HG03066 (cell line): ENCODE measurements around the gene CREG2.

Source experiments
- ATAC-seq: cut with Tn5 transposase; IDR thresholded peaks from one replicate; pipeline ENCODE4 v1.9.1; 2021; ENCODE audit warnings: low read depth; ENCODE audit not compliant: unreplicated experiment

The CREG2 gene

GRCh38 chr2:101310834-101311695 is 76.2 kb downstream of the CREG2 start:
- ATAC-seq: no peak

GRCh38 chr2:101310090-101310833 is 77.0 kb downstream of the CREG2 start:
- ATAC-seq: no peak

GRCh38 chr2:101308432-101309210 is 78.7 kb downstream of the CREG2 start, which contains the start of gene RNF149:
RNF149 (minus strand) TSS chr2:101308701; CDS start chr2:101308588, 113 bp downstream.
- peak; percentile 52 for ATAC-seq

- peak; percentile 6 for ATAC-seq
These were observed 79.3 kb downstream of the CREG2 start for GRCh38 chr2:101307950-101308431.

GRCh38 chr2:101307503-101307902 is 79.8 kb downstream of the CREG2 start:
- no peak for ATAC-seq

GRCh38 chr2:101306410-101306809 is 80.9 kb downstream of the CREG2 start:
- peak; percentile 1 for ATAC-seq

GRCh38 chr2:101305492-101306078 is 81.7 kb downstream of the CREG2 start:
- ATAC-seq: no peak

- ATAC-seq: no peak
These were observed 82.3 kb downstream of the CREG2 start for GRCh38 chr2:101305035-101305434.

GRCh38 chr2:101303688-101304087 is 83.6 kb downstream of the CREG2 start:
- ATAC-seq: no peak

- ATAC-seq: no peak
These were observed 85.3 kb downstream of the CREG2 start for GRCh38 chr2:101302016-101302415.

GRCh38 chr2:101300836-101301235 is 86.5 kb downstream of the CREG2 start:
- ATAC-seq: no peak

GRCh38 chr2:101300164-101300563 is 87.1 kb downstream of the CREG2 start:
- no peak for ATAC-seq

GRCh38 chr2:101299604-101300003 is 87.7 kb downstream of the CREG2 start:
- no peak for ATAC-seq

- ATAC-seq: no peak
These were observed 89.9 kb downstream of the CREG2 start for GRCh38 chr2:101297383-101297782.

- ATAC-seq: no peak
These were observed 90.9 kb downstream of the CREG2 start for GRCh38 chr2:101296371-101296770.

- ATAC-seq: no peak
These were observed 91.4 kb downstream of the CREG2 start for GRCh38 chr2:101295895-101296294.
